ENCODE data around the gene SRCIN1.

- peak; percentile 28; the same call in 1 of the 2 replicates for TF ChIP-seq CTCF (conservative IDR thresholded peaks at IDR 0.05; ENCODE audit: low read depth, low read length)
- no peak for TF ChIP-seq EZH2 (IDR thresholded peaks at IDR 0.05; ENCODE audit: low read length, unreplicated experiment)
These were observed 1.2 kb upstream of the SRCIN1 start for GRCh38 chr17:38606646-38607611.

All from PC-3 (cell line).